Mucosa of stomach (tissue), 1 donor: ENCODE results near the gene PCP2.
A peak's percentile ranks its signal among the peaks of the same experiment; 100 is the strongest.

Experiments
- H3K27me3 ChIP-seq: one replicate; pipeline ENCODE4 v1.7.0; 2013; ENCODE audit warnings: mild to moderate bottlenecking, low read length; ENCODE audit not compliant: control insufficient read depth, insufficient read depth
- H3K36me3 ChIP-seq: one replicate; pipeline ENCODE4 v1.7.0; 2013; ENCODE audit warnings: low read length; ENCODE audit not compliant: control insufficient read depth, insufficient read depth
- H3K4me1 ChIP-seq: one replicate; pipeline ENCODE4 v1.7.0; 2013; ENCODE audit warnings: mild to moderate bottlenecking, low read length; ENCODE audit not compliant: control insufficient read depth, insufficient read depth
- H3K4me3 ChIP-seq: one replicate; pipeline ENCODE4 v1.7.0; 2013; ENCODE audit warnings: low read length
- H3K9ac ChIP-seq: one replicate; pipeline ENCODE4 v1.7.0; 2013; ENCODE audit warnings: mild to moderate bottlenecking, low read length, moderate library complexity
- H3K9me3 ChIP-seq: one replicate; pipeline ENCODE4 v1.7.0; 2013; ENCODE audit warnings: mild to moderate bottlenecking, low read length, moderate library complexity; ENCODE audit not compliant: control insufficient read depth
- donor health status: Pancreatic carcinoma.

PCP2 gene

DNA sequence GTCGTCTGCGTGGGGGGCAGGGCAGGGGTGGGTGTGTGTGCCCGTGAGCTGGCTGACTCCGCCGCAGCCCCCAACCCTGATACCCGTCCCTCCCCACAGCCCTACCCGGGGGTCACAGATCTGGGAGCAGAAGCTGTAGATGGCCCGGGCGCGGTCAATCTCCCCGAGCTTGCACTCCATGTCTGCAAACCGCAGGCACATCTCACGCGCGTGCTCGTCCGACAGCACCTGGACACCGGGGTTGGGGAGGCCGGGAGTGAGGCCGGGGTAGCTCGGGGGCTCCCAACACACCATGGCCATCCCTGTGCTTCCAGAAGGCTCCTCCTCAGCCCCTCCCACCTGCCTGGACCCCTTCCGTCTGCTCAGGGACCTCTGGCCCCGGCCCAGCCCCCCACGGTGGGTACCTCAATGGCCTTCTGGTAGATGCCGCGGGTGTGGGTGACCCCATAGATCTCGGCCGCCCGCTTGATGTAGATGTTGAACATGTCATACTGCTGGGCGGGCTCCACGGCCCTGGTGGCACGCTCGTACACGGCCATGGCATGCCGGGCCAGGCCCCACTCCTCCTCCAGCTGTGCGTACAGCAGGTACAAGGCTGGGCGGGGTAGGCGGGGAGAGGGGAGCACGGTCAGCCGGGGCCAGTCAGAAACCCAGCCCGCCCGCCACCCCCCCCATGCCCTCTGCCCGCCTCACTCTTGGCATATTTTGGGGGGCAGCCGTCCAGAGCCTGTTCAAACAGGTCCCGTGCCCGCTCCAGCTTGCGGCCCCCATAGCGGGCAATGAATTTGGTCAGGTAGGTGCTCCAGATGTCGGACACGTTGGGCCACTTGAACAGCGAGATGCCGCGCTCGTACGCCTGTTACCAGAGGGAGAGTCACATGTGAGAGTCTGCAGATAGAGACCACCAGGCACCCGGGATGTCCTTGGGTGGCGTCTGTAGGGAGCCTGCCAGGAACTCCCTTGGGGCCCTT lies 12.8 kb downstream of the PCP2 start:
- Histone ChIP-seq H3K9me3 (no peaks in the 10 kb centered on the region), H3K4me3 (no peak overlapping the region), H3K27me3 (no peaks in the 10 kb centered on the region), H3K4me1 (peaks cover 33% of the 10 kb centered on the region), H3K9ac (no peak overlapping the region), H3K36me3 (peaks cover 11% of the 10 kb centered on the region)

- Histone ChIP-seq H3K9ac (no peak overlapping the region), H3K36me3 (peaks cover 11% of the 10 kb centered on the region), H3K27me3 (no peaks in the 10 kb centered on the region), H3K4me1 (peaks cover 33% of the 10 kb centered on the region), H3K9me3 (no peaks in the 10 kb centered on the region), H3K4me3 (no peak overlapping the region)
These were observed 13.7 kb downstream of the PCP2 start for GRCh38 chr19:7619671-7620441.

GRCh38 chr19:7618771-7619510 lies 14.6 kb downstream of the PCP2 start:
- Histone ChIP-seq H3K4me1 (peaks cover 33% of the 10 kb centered on the region), H3K9me3 (no peaks in the 10 kb centered on the region), H3K36me3 (peaks cover 11% of the 10 kb centered on the region), H3K4me3 (peak overlapping the region; percentile 15), H3K27me3 (no peaks in the 10 kb centered on the region), H3K9ac (peak overlapping the region; percentile 11)

- H3K36me3 ChIP-seq = peaks cover 11% of the 10 kb centered on the region
- no peak overlapping the region for H3K4me3 ChIP-seq
- no peaks in the 10 kb centered on the region for H3K9me3 ChIP-seq
- H3K27me3 ChIP-seq = no peaks in the 10 kb centered on the region
- H3K4me1 ChIP-seq = peaks cover 33% of the 10 kb centered on the region
- H3K9ac ChIP-seq = peak overlapping the region; percentile 11
These were observed 15.2 kb downstream of the PCP2 start for GRCh38 chr19:7618348-7618747.

- H3K27me3 ChIP-seq = no peaks in the 10 kb centered on the region
- peak overlapping the region; percentile 11 for H3K9ac ChIP-seq
- no peaks in the 10 kb centered on the region for H3K9me3 ChIP-seq
- no peak overlapping the region for H3K4me3 ChIP-seq
- H3K4me1 ChIP-seq = peaks cover 33% of the 10 kb centered on the region
- peaks cover 6% of the 10 kb centered on the region for H3K36me3 ChIP-seq
These were observed 15.8 kb downstream of the PCP2 start for GRCh38 chr19:7617735-7618134.

GRCh38 chr19:7617172-7617571 lies 16.3 kb downstream of the PCP2 start:
- no peaks in the 10 kb centered on the region for H3K9me3 ChIP-seq
- peaks cover 33% of the 10 kb centered on the region for H3K4me1 ChIP-seq
- H3K4me3 ChIP-seq = no peak overlapping the region
- no peaks in the 10 kb centered on the region for H3K27me3 ChIP-seq
- H3K9ac ChIP-seq = no peak overlapping the region
- peaks cover 3% of the 10 kb centered on the region for H3K36me3 ChIP-seq

- Histone ChIP-seq H3K9me3 (no peaks in the 10 kb centered on the region), H3K4me1 (peaks cover 31% of the 10 kb centered on the region), H3K4me3 (no peak overlapping the region), H3K36me3 (no peaks in the 10 kb centered on the region), H3K27me3 (no peaks in the 10 kb centered on the region), H3K9ac (no peak overlapping the region)
These were observed 18.4 kb downstream of the PCP2 start for GRCh38 chr19:7614859-7615741.

GRCh38 chr19:7612282-7613274 lies 20.9 kb downstream of the PCP2 start:
- Histone ChIP-seq H3K36me3 (no peaks in the 10 kb centered on the region), H3K4me1 (peaks cover 6% of the 10 kb centered on the region), H3K9ac (no peak overlapping the region)

DNA sequence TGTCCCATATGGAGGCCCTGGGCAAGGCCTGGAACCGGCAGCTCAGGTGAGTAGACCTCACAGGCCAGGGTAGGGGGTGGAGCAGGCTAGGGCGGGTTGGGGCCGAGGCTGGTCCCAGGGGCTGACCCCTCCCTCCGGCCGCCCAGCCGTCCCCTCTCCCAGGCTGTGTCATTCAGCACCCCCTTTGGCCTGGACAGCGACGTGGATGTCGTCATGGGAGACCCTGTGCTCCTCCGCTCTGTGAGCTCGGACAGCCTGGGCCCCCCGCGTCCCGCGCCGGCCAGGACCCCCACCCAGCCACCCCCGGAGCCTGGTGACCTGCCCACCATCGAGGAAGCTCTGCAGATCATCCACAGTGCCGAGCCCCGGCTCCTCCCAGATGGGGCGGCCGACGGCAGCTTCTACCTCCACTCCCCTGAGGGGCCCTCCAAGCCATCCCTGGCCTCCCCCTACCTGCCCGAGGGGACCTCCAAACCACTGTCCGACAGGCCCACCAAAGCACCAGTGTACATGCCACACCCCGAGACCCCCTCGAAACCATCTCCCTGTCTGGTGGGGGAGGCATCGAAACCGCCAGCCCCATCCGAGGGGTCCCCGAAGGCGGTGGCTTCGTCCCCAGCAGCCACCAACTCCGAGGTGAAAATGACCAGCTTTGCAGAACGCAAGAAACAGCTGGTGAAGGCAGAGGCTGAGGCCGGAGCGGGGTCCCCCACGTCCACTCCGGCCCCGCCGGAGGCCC lies 21.8 kb downstream of the PCP2 start:
- Histone ChIP-seq H3K9me3 (no peaks in the 10 kb centered on the region), H3K4me1 (no peaks in the 10 kb centered on the region), H3K27me3 (no peaks in the 10 kb centered on the region), H3K36me3 (no peaks in the 10 kb centered on the region), H3K4me3 (no peak overlapping the region), H3K9ac (no peak overlapping the region)

More at GRCh38 chr19:7612282-7613274, 20.9 kb downstream of the PCP2 start:
- H3K9me3 ChIP-seq = no peaks in the 10 kb centered on the region
- H3K4me3 ChIP-seq = no peak overlapping the region
- no peaks in the 10 kb centered on the region for H3K27me3 ChIP-seq
